GM23338 (cell line): ENCODE measurements around the gene ARF3. TPM values are rescaled to one million over a fixed set of nuclear protein-coding genes. Genes with fewer than 3 reads are reported as not detected.

Source experiments
- ATAC-seq: fragments of 200-7000 bp; cut with Tn5 transposase; 3 replicates; pipeline ENCODE4 v1.9.1; 2020
- DNase-seq: peaks from one replicate; pipeline ENCODE4 v3.0.0-alpha.2; 2015; ENCODE audit warnings: low spot score
- H2AFZ ChIP-seq: fragments of 200-600 bp; sonication (generic); 2 replicates; pipeline ENCODE4 v1.8.0; 2016; ENCODE audit warnings: antibody characterized with exemption, mild to moderate bottlenecking, moderate library complexity
- H3F3A ChIP-seq: fragments of 200-600 bp; sonication (generic); replicated peaks from 2 replicates; pipeline ENCODE4 v1.8.0; 2017; ENCODE audit warnings: antibody characterized with exemption, mixed run types, low read depth
- H3K27ac ChIP-seq: fragments of 200-600 bp; sonication (generic); 2 replicates; pipeline ENCODE4 v1.6.1; 2016; ENCODE audit warnings: low read depth
- H3K27me3 ChIP-seq: fragments of 200-600 bp; sonication (generic); 2 replicates; pipeline ENCODE4 v1.8.0; 2016; ENCODE audit warnings: mild to moderate bottlenecking, mixed run types, moderate library complexity; ENCODE audit not compliant: insufficient read depth
- H3K36me3 ChIP-seq: fragments of 200-600 bp; sonication (generic); 2 replicates; pipeline ENCODE4 v1.8.0; 2016; ENCODE audit warnings: mild to moderate bottlenecking; ENCODE audit not compliant: insufficient read depth
- H3K4me1 ChIP-seq: fragments of 200-600 bp; sonication (generic); 2 replicates; pipeline ENCODE4 v1.8.0; 2016; ENCODE audit warnings: mild to moderate bottlenecking, moderate library complexity; ENCODE audit not compliant: insufficient read depth
- H3K4me2 ChIP-seq: fragments of 200-600 bp; sonication (generic); 2 replicates; pipeline ENCODE4 v1.7.1; 2017; ENCODE audit warnings: mixed run types
- H3K4me3 ChIP-seq: fragments of 200-600 bp; sonication (generic); 2 replicates; pipeline ENCODE4 v1.6.1; 2016; ENCODE audit warnings: mixed run types
- H3K79me2 ChIP-seq: fragments of 200-600 bp; sonication (generic); replicated peaks from 2 replicates; pipeline ENCODE4 v1.8.0; 2017; ENCODE audit warnings: mild to moderate bottlenecking; ENCODE audit not compliant: insufficient read depth
- H3K9me2 ChIP-seq: fragments of 200-600 bp; sonication (generic); 2 replicates; pipeline ENCODE4 v1.8.0; 2017; ENCODE audit not compliant: insufficient read depth
- H4K20me1 ChIP-seq: fragments of 200-600 bp; sonication (generic); replicated peaks from 2 replicates; pipeline ENCODE4 v1.8.0; 2017; ENCODE audit warnings: mild to moderate bottlenecking; ENCODE audit not compliant: insufficient read depth
- H3K27ac Mint-ChIP-seq: 2 replicates; pipeline ENCODE4 v1.8.0; 2020; ENCODE audit warnings: inconsistent platforms, mild to moderate bottlenecking, moderate library complexity, mixed read lengths
- H3K27me3 Mint-ChIP-seq: 3 replicates; pipeline ENCODE4 v1.8.0; 2022; ENCODE audit warnings: low read depth, mild to moderate bottlenecking, moderate library complexity, mixed read lengths, inconsistent platforms; ENCODE audit not compliant: insufficient read depth, poor library complexity
- H3K36me3 Mint-ChIP-seq: 3 replicates; pipeline ENCODE4 v1.8.0; 2021; ENCODE audit warnings: low read depth, mild to moderate bottlenecking, inconsistent platforms, moderate library complexity, mixed read lengths
- H3K4me1 Mint-ChIP-seq: 3 replicates; pipeline ENCODE4 v1.8.0; 2020; ENCODE audit warnings: mild to moderate bottlenecking, inconsistent platforms, mixed read lengths
- H3K4me3 Mint-ChIP-seq: 3 replicates; pipeline ENCODE4 v1.8.0; 2021; ENCODE audit warnings: moderate library complexity, mild to moderate bottlenecking, inconsistent platforms, mixed read lengths
- H3K9me3 Mint-ChIP-seq: 3 replicates; pipeline ENCODE4 v1.8.0; 2020; ENCODE audit warnings: moderate library complexity, mild to moderate bottlenecking, inconsistent platforms, mixed read lengths
- CREB1 ChIP-seq: fragments of 250-450 bp; sonication (Bioruptor Pico); IDR thresholded peaks from 2 replicates; pipeline ENCODE4 v1.5.0; 2020; ENCODE audit warnings: low read depth, mild to moderate bottlenecking, moderate library complexity
- CTCF ChIP-seq, 2 experiments: fragments of 200-600 bp in 1 of 2; sonication (generic) in 1 of 2; conservative IDR thresholded peaks; 2 replicates each; pipeline versions ENCODE4 v1.5.1 to v1.6.1; 2016 to 2017; ENCODE audit warnings: antibody characterized with exemption in 2 of 2, low read depth in 2 of 2, mild to moderate bottlenecking in 2 of 2, moderate library complexity in 1 of 2
- EZH2 ChIP-seq: fragments of 200-600 bp; sonication (generic); IDR thresholded peaks from one replicate; pipeline ENCODE4 v1.8.0; 2017; ENCODE audit warnings: antibody characterized with exemption, mild to moderate bottlenecking, low read depth; ENCODE audit not compliant: unreplicated experiment
- EZH2phosphoT487 ChIP-seq: fragments of 200-600 bp; sonication (generic); IDR thresholded peaks from one replicate; pipeline ENCODE4 v1.8.1; 2018; ENCODE audit warnings: antibody characterized with exemption; ENCODE audit not compliant: unreplicated experiment
- NANOG ChIP-seq: IDR thresholded peaks from 2 replicates; pipeline ENCODE4 v1.6.1; 2016; ENCODE audit warnings: antibody characterized with exemption, borderline replicate concordance
- STAT1 ChIP-seq: IDR thresholded peaks from one replicate; pipeline ENCODE4 v1.6.1; 2016; ENCODE audit warnings: antibody characterized with exemption; ENCODE audit not compliant: unreplicated experiment
- ZNF462 ChIP-seq: fragments of 250-450 bp; sonication (Bioruptor Pico); IDR thresholded peaks from 2 replicates; pipeline ENCODE4 v1.5.0; 2020; ENCODE audit warnings: mild to moderate bottlenecking, moderate library complexity
- polyA plus RNA-seq: library from polyadenylated mRNA; unstranded; fragments of >200 nt; fragmentation: Nextera tagmentation; extraction: Ambion mirVana; gene quantifications from 2 replicates; pipeline ENCODE4 v1.2.1, GENCODE V29; 2016
- total RNA-seq: library from RNA; depleted of rRNA; stranded (reverse); fragments of >200 nt; shearing (Covaris generic); gene quantifications from 2 replicates; pipeline ENCODE4 v1.2.3, GENCODE V29; 2014

Gene ARF3
- total and polyA plus RNA-seq, 2 experiments from 2014 or later = 53.9 to 125 TPM

- no peak overlapping the region for H3K27ac ChIP-seq
- Mint-ChIP-seq H3K36me3 (no peaks in the 10 kb centered on the region), H3K9me3 (no peaks in the 10 kb centered on the region; the same call in 1 of the 3 replicates), H3K4me3 (peak overlapping the region; percentile 33; the same call in 1 of the 3 replicates), H3K27me3 (peaks cover 100% of the 10 kb centered on the region), H3K27ac (no peak overlapping the region), H3K4me1 (peaks cover 41% of the 10 kb centered on the region)
- H3K36me3 ChIP-seq = no peaks in the 10 kb centered on the region
- H3K9me2 ChIP-seq = no peaks in the 10 kb centered on the region
- no peak overlapping the region for H2AFZ ChIP-seq
- no peaks in the 10 kb centered on the region for H3K79me2 ChIP-seq
- H3K4me1 ChIP-seq = peaks cover 25% of the 10 kb centered on the region; the same call in 1 of the 2 replicates
- TF ChIP-seq CREB1 (CRISPR knock-in tag) (peak; percentile 66; the same call in 1 of the 2 replicates), EZH2 (peak; percentile 43), CTCF (conservative IDR thresholded peaks at IDR 0.05; ENCODE audit: low read depth in 2 of 2) (peak; percentile 71 to 74), NANOG (no peak), EZH2phosphoT487 (peak; percentile 62), STAT1 (no peak)
- peak overlapping the region; percentile 88; the same call in 1 of the 2 replicates for H3K4me2 ChIP-seq
- DNase-seq (peak; percentile 82), ATAC-seq (peak; percentile 27)
- H3K4me3 ChIP-seq = peak overlapping the region; percentile 32; the same call in 1 of the 2 replicates
- H3F3A ChIP-seq = peaks cover 15% of the 10 kb centered on the region; the same call in 1 of the 2 replicates
- H4K20me1 ChIP-seq = peaks cover 22% of the 10 kb centered on the region
- H3K27me3 ChIP-seq = peaks cover 100% of the 10 kb centered on the region
These were observed 20.3 kb upstream of the ARF3 start for GRCh38 chr12:48977290-48978281.

GRCh38 chr12:48973941-48974673 lies 16.8 kb upstream of the ARF3 start:
- peak; percentile 81 for DNase-seq
- peaks cover 100% of the 10 kb centered on the region for H3K27me3 ChIP-seq
- H2AFZ ChIP-seq = no peak overlapping the region; the same call in 1 of the 2 replicates
- peaks cover 38% of the 10 kb centered on the region for H3K4me1 Mint-ChIP-seq
- H4K20me1 ChIP-seq = peaks cover 22% of the 10 kb centered on the region
- H3K4me2 ChIP-seq = no peak overlapping the region
- H3K4me3 ChIP-seq = no peak overlapping the region
- no peak overlapping the region; the same call in 1 of the 3 replicates for H3K4me3 Mint-ChIP-seq
- H3F3A ChIP-seq = peaks cover 15% of the 10 kb centered on the region; the same call in 1 of the 2 replicates
- no peaks in the 10 kb centered on the region for H3K9me2 ChIP-seq
- no peaks in the 10 kb centered on the region; the same call in 1 of the 3 replicates for H3K9me3 Mint-ChIP-seq
- no peak overlapping the region for H3K27ac ChIP-seq
- H3K27ac Mint-ChIP-seq = no peak overlapping the region
- ATAC-seq = peak; percentile 28
- no peaks in the 10 kb centered on the region for H3K36me3 ChIP-seq
- H3K4me1 ChIP-seq = peaks cover 28% of the 10 kb centered on the region
- no peaks in the 10 kb centered on the region; the same call in 1 of the 3 replicates for H3K36me3 Mint-ChIP-seq
- H3K27me3 Mint-ChIP-seq = peaks cover 100% of the 10 kb centered on the region
- H3K79me2 ChIP-seq = no peaks in the 10 kb centered on the region
- TF ChIP-seq CTCF (conservative IDR thresholded peaks at IDR 0.05; ENCODE audit: low read depth in 2 of 2) = peak; percentile 52 to 74
- no peak for TF ChIP-seq ZNF462 (CRISPR knock-in tag)
- peak; percentile 48 for TF ChIP-seq EZH2
